Karpas-422 (cell line): Measurements from ENCODE around the gene HPN. TPM values are rescaled to one million over a fixed set of nuclear protein-coding genes. Genes with fewer than 3 reads are reported as not detected.

ENCODE experiments used
- DNase-seq: peaks from one replicate; pipeline ENCODE4 v3.0.0-alpha.2; 2015
- H2AFZ ChIP-seq: fragments of 200-600 bp; sonication (generic); 2 replicates; pipeline ENCODE4 v1.6.1; 2014; ENCODE audit warnings: antibody characterized with exemption, low read length, mixed read lengths
- H3K27ac ChIP-seq: fragments of 200-600 bp; sonication (generic); 2 replicates; pipeline ENCODE4 v1.5.1; 2014; ENCODE audit warnings: mild to moderate bottlenecking, low read length, moderate library complexity
- H3K27me3 ChIP-seq: fragments of 200-600 bp; sonication (generic); 2 replicates; pipeline ENCODE4 v1.6.1; 2014; ENCODE audit warnings: low read length, mixed read lengths
- H3K36me3 ChIP-seq: fragments of 200-600 bp; sonication (generic); 2 replicates; pipeline ENCODE4 v1.6.1; 2014; ENCODE audit warnings: low read length, mixed read lengths; ENCODE audit not compliant: insufficient read depth
- H3K4me1 ChIP-seq: fragments of 200-600 bp; sonication (generic); 2 replicates; pipeline ENCODE4 v1.6.1; 2014; ENCODE audit warnings: mild to moderate bottlenecking, low read length, mixed read lengths
- H3K4me2 ChIP-seq: fragments of 200-600 bp; sonication (generic); 2 replicates; pipeline ENCODE4 v1.6.1; 2014; ENCODE audit warnings: low read length, low read depth, mild to moderate bottlenecking; ENCODE audit not compliant: poor library complexity, severe bottlenecking
- H3K4me3 ChIP-seq: fragments of 200-600 bp; sonication (generic); 2 replicates; pipeline ENCODE4 v1.5.1; 2014; ENCODE audit warnings: mild to moderate bottlenecking, antibody characterized with exemption, low read length, mixed read lengths
- H3K79me2 ChIP-seq: fragments of 200-600 bp; sonication (generic); 2 replicates; pipeline ENCODE4 v1.6.1; 2014; ENCODE audit warnings: mild to moderate bottlenecking, low read length, mixed read lengths
- H3K9ac ChIP-seq: fragments of 200-600 bp; sonication (generic); 2 replicates; pipeline ENCODE4 v1.6.0; 2014; ENCODE audit warnings: low read length
- H3K9me2 ChIP-seq: fragments of 200-600 bp; sonication (generic), shearing (Covaris generic); replicated peaks from 2 replicates; pipeline ENCODE4 v1.6.0; 2014; ENCODE audit warnings: mild to moderate bottlenecking, low read length, moderate library complexity; ENCODE audit not compliant: insufficient read depth
- H3K9me3 ChIP-seq: fragments of 300-700, 200-600 bp; sonication (generic); 2 replicates; pipeline ENCODE4 v1.6.1; 2014; ENCODE audit warnings: low read length, mixed read lengths
- H4K20me1 ChIP-seq: fragments of 200-600 bp; sonication (generic); 2 replicates; pipeline ENCODE4 v1.6.1; 2014; ENCODE audit warnings: mild to moderate bottlenecking, antibody characterized with exemption, low read length, low read depth; ENCODE audit not compliant: insufficient read depth
- total RNA-seq: library from RNA; depleted of rRNA; stranded (reverse); fragments of >200 nt; shearing (Covaris generic); gene quantifications from 2 replicates; pipeline ENCODE4 v1.2.3, GENCODE V29; 2014; ENCODE audit warnings: low replicate concordance; rRNA removed

HPN gene
- total RNA-seq, 1 experiment from 2014 or later = 0.11 TPM

DNA sequence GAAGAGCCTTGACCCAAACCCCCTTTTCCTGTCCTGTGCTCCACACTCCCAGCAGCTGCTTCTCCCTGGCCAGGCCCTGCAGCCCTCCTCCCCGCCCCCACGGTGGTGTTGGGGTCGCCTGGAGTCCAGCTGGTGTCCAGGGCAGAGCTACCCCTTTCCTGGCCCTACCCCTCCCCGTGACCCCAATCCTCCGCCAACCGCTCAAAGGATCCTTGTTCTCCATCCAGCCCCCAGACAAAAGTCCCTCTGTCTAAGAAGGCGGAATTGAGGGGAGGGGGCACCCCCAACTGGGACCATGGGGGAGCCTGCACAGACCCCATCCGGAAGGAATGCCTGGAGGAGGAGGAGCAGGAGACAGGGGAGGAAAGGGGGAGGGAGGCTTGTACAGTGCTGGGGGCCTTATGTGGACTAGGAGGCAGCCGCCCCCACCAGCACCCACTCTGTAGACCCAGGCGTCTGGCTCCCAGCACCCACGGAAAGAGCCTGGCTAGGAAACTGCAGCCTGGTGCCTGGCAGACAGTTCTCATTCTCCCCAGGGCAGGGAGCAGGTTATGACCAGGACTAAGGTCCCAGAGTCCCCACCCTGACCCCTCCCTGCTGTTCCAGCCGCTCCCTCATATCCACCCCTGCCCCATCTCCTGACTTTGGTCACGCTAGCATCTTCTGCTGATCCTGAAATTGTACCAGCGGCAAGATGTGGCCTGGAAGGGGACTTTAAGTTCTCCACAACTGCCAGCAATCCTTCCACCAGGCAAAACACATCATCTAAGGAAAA is 73.8 kb downstream of the HPN start, which contains the start of gene FXYD3:
TSS of gene FXYD3 (plus strand) at position 647 of the 775 bp plus-strand sequence. CDS start 3,554 bp downstream, outside the sequence.
- 0 out of 2 replicates have a peak, but pooled peaks cover 3% of the 10 kb centered on the region for H3K4me1 ChIP-seq
- no peak within 1 kb of the TSS for H3K9ac ChIP-seq
- no peaks in the 10 kb centered on the region for H3K27me3 ChIP-seq
- no peak within 1 kb of the TSS for H3K4me2 ChIP-seq
- no peaks in the 10 kb centered on the region for H3K79me2 ChIP-seq
- H3K9me3 ChIP-seq = no peaks in the 10 kb centered on the region
- H3K9me2 ChIP-seq = no peaks in the 10 kb centered on the region
- DNase-seq = no peak
- no peak within 1 kb of the TSS for H3K4me3 ChIP-seq
- H2AFZ ChIP-seq = no peak within 1 kb of the TSS
- H3K27ac ChIP-seq = no peak within 1 kb of the TSS
- H3K36me3 ChIP-seq = no peaks in the 10 kb centered on the region
- no peaks in the 10 kb centered on the region for H4K20me1 ChIP-seq

Other genes starting within 250 kb of the HPN start
- 6.3 and 8.5 TPM in 2 replicates for gene ZNF30, start 114.8 kb upstream of the HPN start, total RNA-seq
- 11.4 and 12.8 TPM in 2 replicates for gene ZNF792, start 77.5 kb upstream of the HPN start, total RNA-seq
- 45.2 and 76.4 TPM in 2 replicates for gene GRAMD1A, start 41.4 kb upstream of the HPN start, total RNA-seq
- 0.52 and 0.54 TPM in 2 replicates for gene SCN1B, start 11.3 kb upstream of the HPN start, total RNA-seq
- not detected in 2 replicates for gene FXYD3, start 74.1 kb downstream of the HPN start, total RNA-seq
- gene LGI4, start 93.3 kb downstream of the HPN start, total RNA-seq = 0.22 TPM in 1 of 2 replicates, not detected in the other
- not detected in 2 replicates for gene FXYD1, start 97.1 kb downstream of the HPN start, total RNA-seq
- gene FXYD7, start 101.5 kb downstream of the HPN start, total RNA-seq = not detected in 2 replicates
- 89.3 and 134 TPM in 2 replicates for gene FXYD5, start 113.0 kb downstream of the HPN start, total RNA-seq
- gene FAM187B, start 187.0 kb downstream of the HPN start, total RNA-seq = not detected in 2 replicates
- gene LSR, start 207.3 kb downstream of the HPN start, total RNA-seq = 0.63 and 1.2 TPM in 2 replicates
- gene USF2, start 227.2 kb downstream of the HPN start, total RNA-seq = 97.9 and 224 TPM in 2 replicates
- 0.45 TPM in 1 of 2 replicates, not detected in the other for gene HAMP, start 240.8 kb downstream of the HPN start, total RNA-seq